Hepatocyte (in vitro differentiated cells): ENCODE data around the gene NFKBIA. TPM values are rescaled to one million over a fixed set of nuclear protein-coding genes. Genes with fewer than 3 reads are reported as not detected.
A peak's percentile ranks its signal among the peaks of the same experiment; 100 is the strongest.

ENCODE experiments used
- DNase-seq: peaks from one replicate; pipeline ENCODE4 v3.0.0-alpha.2; 2016; ENCODE audit warnings: low spot score
- H2AFZ ChIP-seq: fragments of 200-600 bp; sonication (generic); 2 replicates; pipeline ENCODE4 v1.6.0; 2016; ENCODE audit warnings: antibody characterized with exemption, mild to moderate bottlenecking
- H3K27ac ChIP-seq: fragments of 200-600 bp; sonication (generic); 2 replicates; pipeline ENCODE4 v1.5.1; 2016; ENCODE audit warnings: mild to moderate bottlenecking
- H3K27me3 ChIP-seq: fragments of 200-600 bp; sonication (generic); 2 replicates; pipeline ENCODE4 v1.6.1; 2016
- H3K36me3 ChIP-seq: fragments of 200-600 bp; sonication (generic); replicated peaks from 2 replicates; pipeline ENCODE4 v1.5.1; 2016; ENCODE audit warnings: low read depth; ENCODE audit not compliant: insufficient read depth
- H3K4me1 ChIP-seq: fragments of 200-600 bp; sonication (generic); 2 replicates; pipeline ENCODE4 v1.5.1; 2016; ENCODE audit warnings: mild to moderate bottlenecking, moderate library complexity; ENCODE audit not compliant: insufficient read depth
- H3K4me2 ChIP-seq: fragments of 200-600 bp; sonication (generic); 2 replicates; pipeline ENCODE4 v1.6.0; 2016
- H3K4me3 ChIP-seq: fragments of 200-600 bp; sonication (generic); 2 replicates; pipeline ENCODE4 v1.5.1; 2016; ENCODE audit warnings: mild to moderate bottlenecking
- H3K79me2 ChIP-seq: fragments of 200-600 bp; sonication (generic); 2 replicates; pipeline ENCODE4 v1.6.0; 2017; ENCODE audit warnings: mild to moderate bottlenecking
- H3K9me2 ChIP-seq: fragments of 200-600 bp; sonication (generic); replicated peaks from 2 replicates; pipeline ENCODE4 v1.6.0; 2017; ENCODE audit warnings: mild to moderate bottlenecking; ENCODE audit not compliant: insufficient read depth
- H3K9me3 ChIP-seq: fragments of 200-600 bp; sonication (generic); 2 replicates; pipeline ENCODE4 v1.5.1; 2016; ENCODE audit warnings: low read depth, mild to moderate bottlenecking
- H4K20me1 ChIP-seq: fragments of 200-600 bp; sonication (generic); 2 replicates; pipeline ENCODE4 v1.6.0; 2016; ENCODE audit warnings: mild to moderate bottlenecking; ENCODE audit not compliant: insufficient read depth, poor library complexity, severe bottlenecking
- EZH2 ChIP-seq: fragments of 200-600 bp; sonication (generic); IDR thresholded peaks from 2 replicates; pipeline ENCODE4 v1.6.1; 2016; ENCODE audit warnings: antibody characterized with exemption, mild to moderate bottlenecking, borderline replicate concordance
- EZH2phosphoT487 ChIP-seq: fragments of 200-600 bp; sonication (generic); IDR thresholded peaks from one replicate; pipeline ENCODE4 v1.6.1; 2018; ENCODE audit warnings: antibody characterized with exemption, mild to moderate bottlenecking, low read depth, moderate library complexity; ENCODE audit not compliant: unreplicated experiment, severe bottlenecking
- WGBS: methylation state at CpG from one replicate; pipeline ENCODE4 v1.1.6; 2016; ENCODE audit warnings: low lambda C conversion rate; ENCODE audit errors: missing lambda C conversion rate; 5-methylcytosine and 5-hydroxymethylcytosine counted together
- polyA plus RNA-seq: library from polyadenylated mRNA; unstranded; fragments of >200 nt; fragmentation: Nextera tagmentation; extraction: Ambion mirVana; gene quantifications from 2 replicates; pipeline ENCODE4 v1.2.1, GENCODE V29; 2016
- total RNA-seq: library from RNA; depleted of rRNA; stranded (reverse); fragments of >200 nt; gene quantifications from 2 replicates; pipeline ENCODE4 v1.2.3, GENCODE V29; 2014
- TF ChIP-seq, protein P1 (sequence below): fragments of 200-600 bp; sonication (generic); IDR thresholded peaks from 2 replicates; pipeline ENCODE4 v1.5.1; 2016; ENCODE audit warnings: antibody characterized with exemption, mild to moderate bottlenecking; ENCODE audit not compliant: poor library complexity

The NFKBIA gene
- total and polyA plus RNA-seq, 2 experiments from 2014 or later: 252 to 345 TPM

DNA sequence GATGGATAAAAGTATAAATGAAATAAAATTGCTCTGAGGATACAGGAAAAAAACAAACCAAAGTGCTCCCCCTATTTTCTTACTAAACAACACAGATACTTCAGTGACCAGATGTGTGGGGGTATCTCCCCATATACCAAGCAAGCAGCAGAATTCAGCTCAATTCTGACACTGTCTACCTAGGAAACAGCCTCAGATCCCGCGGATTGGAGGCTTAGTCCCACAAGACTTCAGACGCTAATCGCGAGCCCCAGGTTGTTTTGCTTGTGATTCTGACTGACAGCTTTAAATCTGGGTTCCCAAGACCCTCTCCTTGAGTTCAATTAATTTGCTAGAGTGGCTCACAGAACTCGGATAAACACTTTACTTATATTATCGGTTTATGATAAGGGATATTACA, 17.3 kb downstream of the NFKBIA start:
- WGBS: 93% methylated on average over 7 of the region's 7 CpGs
- H3K27ac ChIP-seq: peak overlapping the region; percentile 95

DNA sequence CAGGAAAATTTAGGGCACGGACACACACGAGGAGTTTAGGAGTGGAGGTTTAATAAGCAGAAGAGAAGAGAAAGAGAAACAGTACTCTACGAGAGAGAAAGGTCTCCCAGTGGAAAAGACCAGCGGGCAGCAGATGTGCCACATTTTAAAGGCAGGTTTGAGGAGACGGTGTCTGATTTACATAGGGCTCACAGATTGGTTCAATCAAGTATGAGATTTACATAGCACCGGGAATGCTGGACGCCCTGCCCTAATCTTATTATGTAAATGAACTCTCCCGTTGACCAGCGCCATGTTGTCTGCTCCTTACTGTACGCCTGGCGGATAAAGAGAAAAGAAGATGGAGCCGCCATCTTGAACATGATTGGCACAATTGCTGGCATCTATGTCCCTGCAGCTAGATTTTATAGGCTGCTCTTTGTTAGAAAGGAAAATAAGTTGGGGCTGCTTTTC, 17.9 kb downstream of the NFKBIA start:
- Histone ChIP-seq H3K27ac (peak overlapping the region; percentile 95), H3K4me1 (peaks cover 24% of the 10 kb centered on the region), H3K79me2 (no peaks in the 10 kb centered on the region), H4K20me1 (no peaks in the 10 kb centered on the region), H3K4me3 (no peak overlapping the region), H3K27me3 (no peaks in the 10 kb centered on the region), H3K4me2 (no peak overlapping the region), H3K9me2 (no peaks in the 10 kb centered on the region), H3K36me3 (no peaks in the 10 kb centered on the region), H2AFZ (no peak overlapping the region), H3K9me3 (no peaks in the 10 kb centered on the region)
- TF ChIP-seq, protein P1, sequence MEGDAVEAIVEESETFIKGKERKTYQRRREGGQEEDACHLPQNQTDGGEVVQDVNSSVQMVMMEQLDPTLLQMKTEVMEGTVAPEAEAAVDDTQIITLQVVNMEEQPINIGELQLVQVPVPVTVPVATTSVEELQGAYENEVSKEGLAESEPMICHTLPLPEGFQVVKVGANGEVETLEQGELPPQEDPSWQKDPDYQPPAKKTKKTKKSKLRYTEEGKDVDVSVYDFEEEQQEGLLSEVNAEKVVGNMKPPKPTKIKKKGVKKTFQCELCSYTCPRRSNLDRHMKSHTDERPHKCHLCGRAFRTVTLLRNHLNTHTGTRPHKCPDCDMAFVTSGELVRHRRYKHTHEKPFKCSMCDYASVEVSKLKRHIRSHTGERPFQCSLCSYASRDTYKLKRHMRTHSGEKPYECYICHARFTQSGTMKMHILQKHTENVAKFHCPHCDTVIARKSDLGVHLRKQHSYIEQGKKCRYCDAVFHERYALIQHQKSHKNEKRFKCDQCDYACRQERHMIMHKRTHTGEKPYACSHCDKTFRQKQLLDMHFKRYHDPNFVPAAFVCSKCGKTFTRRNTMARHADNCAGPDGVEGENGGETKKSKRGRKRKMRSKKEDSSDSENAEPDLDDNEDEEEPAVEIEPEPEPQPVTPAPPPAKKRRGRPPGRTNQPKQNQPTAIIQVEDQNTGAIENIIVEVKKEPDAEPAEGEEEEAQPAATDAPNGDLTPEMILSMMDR: no peak
- TF ChIP-seq EZH2: no peak
- no peak for TF ChIP-seq EZH2phosphoT487
- 70% methylated on average over 12 of the region's 12 CpGs for WGBS
- DNase-seq: no peak

More for the DNA sequence above, 17.3 kb downstream of the NFKBIA start:
- TF ChIP-seq EZH2: no peak
- no peak for TF ChIP-seq EZH2phosphoT487
- TF ChIP-seq, protein P1: no peak
- Histone ChIP-seq H3K4me3 (no peak overlapping the region), H3K9me3 (no peaks in the 10 kb centered on the region), H3K4me1 (peaks cover 24% of the 10 kb centered on the region), H3K9me2 (no peaks in the 10 kb centered on the region), H3K4me2 (no peak overlapping the region), H3K79me2 (no peaks in the 10 kb centered on the region), H3K27me3 (no peaks in the 10 kb centered on the region), H4K20me1 (no peaks in the 10 kb centered on the region), H3K36me3 (no peaks in the 10 kb centered on the region), H2AFZ (no peak overlapping the region)
- DNase-seq: no peak

DNA sequence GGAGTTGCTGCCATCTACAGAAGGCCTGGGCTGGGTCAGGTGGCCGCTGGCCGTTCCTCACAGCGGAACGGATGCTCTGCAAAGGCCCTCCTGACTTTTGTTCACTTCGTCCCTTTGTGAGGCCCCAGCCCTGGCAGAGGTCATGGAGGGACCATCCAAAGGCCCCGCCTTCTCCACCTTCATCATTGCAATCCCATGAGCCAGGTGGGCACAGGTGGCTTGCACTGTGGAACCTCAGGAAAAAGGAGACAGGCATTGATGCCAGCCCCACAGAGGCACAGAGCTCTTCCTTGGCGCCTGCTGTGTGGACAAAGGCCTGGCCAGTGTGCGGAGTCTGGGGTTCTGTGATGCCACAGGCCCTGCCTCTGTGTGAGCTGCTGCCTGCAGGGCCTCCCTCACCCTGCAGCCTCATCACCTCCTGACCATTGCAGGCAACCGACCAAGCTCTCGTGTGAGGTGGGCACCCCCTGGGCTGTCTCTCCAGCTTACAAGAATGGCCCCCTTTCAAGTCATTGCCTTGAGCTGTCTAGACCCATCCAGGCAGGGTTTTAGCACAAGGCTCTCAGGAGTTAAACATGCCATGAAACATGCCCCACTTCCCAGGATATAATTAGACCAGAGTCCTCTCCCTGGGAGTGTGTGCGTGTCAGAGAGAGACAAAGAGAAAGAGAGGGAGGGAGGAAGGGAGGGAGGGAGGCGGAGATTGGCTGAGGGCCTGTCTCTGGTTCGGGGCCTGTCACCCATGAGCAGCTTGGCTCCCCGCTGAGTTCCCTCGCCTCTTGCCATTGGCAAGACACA, 19.3 kb downstream of the NFKBIA start:
- Histone ChIP-seq H3K79me2 (no peaks in the 10 kb centered on the region), H3K9me3 (no peaks in the 10 kb centered on the region), H3K4me1 (peaks cover 24% of the 10 kb centered on the region), H3K4me3 (no peak overlapping the region), H3K27ac (peak overlapping the region; percentile 95), H3K4me2 (peak overlapping the region; percentile 18), H3K27me3 (no peaks in the 10 kb centered on the region), H3K36me3 (no peaks in the 10 kb centered on the region), H4K20me1 (no peaks in the 10 kb centered on the region), H3K9me2 (no peaks in the 10 kb centered on the region), H2AFZ (no peak overlapping the region)
- DNase-seq: peak; percentile 76
- TF ChIP-seq, protein P1: no peak
- no peak for TF ChIP-seq EZH2
- TF ChIP-seq EZH2phosphoT487: no peak
- 79% methylated on average over 15 of the region's 15 CpGs for WGBS
